IPS-18a (cell line): Measurements from ENCODE around the gene CAPN11.

ENCODE experiments used
- H3K27ac ChIP-seq: one replicate; pipeline ENCODE4 v1.5.1; 2013; ENCODE audit warnings: low read length
- H3K27me3 ChIP-seq: one replicate; pipeline ENCODE4 v1.6.1; 2013; ENCODE audit warnings: mild to moderate bottlenecking, low read length; ENCODE audit not compliant: control insufficient read depth, insufficient read depth
- H3K36me3 ChIP-seq: one replicate; pipeline ENCODE4 v1.6.1; 2013; ENCODE audit warnings: low read depth, low read length; ENCODE audit not compliant: control insufficient read depth
- H3K4me1 ChIP-seq: one replicate; pipeline ENCODE4 v1.6.1; 2013; ENCODE audit warnings: low read depth, low read length; ENCODE audit not compliant: control insufficient read depth
- H3K4me3 ChIP-seq: one replicate; pipeline ENCODE4 v1.5.1; 2013; ENCODE audit warnings: low read length
- H3K9ac ChIP-seq: one replicate; pipeline ENCODE4 v1.6.1; 2013; ENCODE audit warnings: mild to moderate bottlenecking, low read length, moderate library complexity
- H3K9me3 ChIP-seq: one replicate; pipeline ENCODE4 v1.6.1; 2013; ENCODE audit warnings: low read depth, low read length; ENCODE audit not compliant: control insufficient read depth

The CAPN11 gene

DNA sequence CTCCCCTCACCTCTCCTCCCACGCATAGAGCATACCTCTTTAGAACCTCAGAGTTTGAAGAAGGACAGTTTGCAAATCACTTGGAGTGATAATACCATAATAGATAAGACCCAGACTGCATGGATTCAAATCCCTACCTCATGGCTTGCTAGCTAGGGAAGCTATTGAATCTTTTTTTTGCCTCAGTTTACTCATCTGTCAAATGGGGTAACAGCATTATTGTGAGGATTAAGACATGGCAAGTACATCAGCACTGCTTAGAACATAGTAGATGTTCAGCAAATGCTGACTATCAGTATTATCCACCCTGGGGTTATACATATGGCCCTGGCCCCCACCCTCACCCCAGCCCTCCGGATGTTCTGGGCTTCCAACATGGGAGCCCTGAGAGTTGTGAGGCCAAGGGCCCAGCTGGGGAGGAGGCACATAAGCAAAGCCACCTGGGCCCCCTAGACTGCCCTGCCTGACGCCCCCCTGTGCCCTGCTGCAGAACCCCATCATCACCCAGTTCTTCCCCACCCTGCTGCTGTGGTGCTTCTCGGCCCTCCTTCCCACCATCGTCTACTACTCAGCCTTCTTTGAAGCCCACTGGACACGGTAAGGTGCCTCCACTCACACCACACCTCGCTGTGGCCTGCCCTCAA lies 9.1 kb upstream of the CAPN11 start:
- Histone ChIP-seq H3K9me3 (no peaks in the 10 kb centered on the region), H3K9ac (no peak overlapping the region), H3K36me3 (peaks cover 42% of the 10 kb centered on the region), H3K27ac (no peak overlapping the region), H3K4me3 (no peak overlapping the region), H3K27me3 (no peaks in the 10 kb centered on the region), H3K4me1 (no peaks in the 10 kb centered on the region)

DNA sequence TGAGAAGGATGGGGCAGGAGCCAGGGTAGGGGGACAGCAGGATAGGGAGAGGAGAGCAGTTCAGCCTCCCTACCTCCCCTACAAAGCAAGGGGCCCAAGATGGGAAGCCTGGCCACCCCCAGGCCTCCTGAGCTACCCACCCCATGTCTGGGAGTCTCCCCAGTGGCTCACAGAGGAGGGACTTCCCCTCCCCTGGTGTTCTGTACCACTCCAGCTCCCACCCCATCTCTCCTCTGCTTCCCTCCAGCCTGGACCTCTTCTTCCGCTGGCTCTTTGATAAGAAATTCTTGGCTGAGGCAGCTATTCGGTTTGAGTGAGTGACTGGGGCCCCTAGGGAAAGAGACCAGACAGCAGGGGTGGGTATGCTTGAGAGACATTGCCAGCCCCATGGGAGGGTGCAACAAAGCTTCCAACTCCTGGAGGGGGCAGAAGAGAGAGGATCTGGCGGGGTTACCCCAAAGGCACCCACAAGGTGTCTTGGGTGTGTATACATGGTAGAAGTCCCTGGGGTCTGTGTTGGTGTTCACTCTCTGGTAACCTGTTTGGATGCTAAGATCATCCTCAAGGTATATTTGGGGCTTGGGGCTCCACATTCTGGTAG lies 8.2 kb upstream of the CAPN11 start:
- Histone ChIP-seq H3K36me3 (peaks cover 42% of the 10 kb centered on the region), H3K4me1 (no peaks in the 10 kb centered on the region), H3K4me3 (no peak overlapping the region), H3K9ac (no peak overlapping the region), H3K27me3 (no peaks in the 10 kb centered on the region), H3K27ac (no peak overlapping the region), H3K9me3 (no peaks in the 10 kb centered on the region)

DNA sequence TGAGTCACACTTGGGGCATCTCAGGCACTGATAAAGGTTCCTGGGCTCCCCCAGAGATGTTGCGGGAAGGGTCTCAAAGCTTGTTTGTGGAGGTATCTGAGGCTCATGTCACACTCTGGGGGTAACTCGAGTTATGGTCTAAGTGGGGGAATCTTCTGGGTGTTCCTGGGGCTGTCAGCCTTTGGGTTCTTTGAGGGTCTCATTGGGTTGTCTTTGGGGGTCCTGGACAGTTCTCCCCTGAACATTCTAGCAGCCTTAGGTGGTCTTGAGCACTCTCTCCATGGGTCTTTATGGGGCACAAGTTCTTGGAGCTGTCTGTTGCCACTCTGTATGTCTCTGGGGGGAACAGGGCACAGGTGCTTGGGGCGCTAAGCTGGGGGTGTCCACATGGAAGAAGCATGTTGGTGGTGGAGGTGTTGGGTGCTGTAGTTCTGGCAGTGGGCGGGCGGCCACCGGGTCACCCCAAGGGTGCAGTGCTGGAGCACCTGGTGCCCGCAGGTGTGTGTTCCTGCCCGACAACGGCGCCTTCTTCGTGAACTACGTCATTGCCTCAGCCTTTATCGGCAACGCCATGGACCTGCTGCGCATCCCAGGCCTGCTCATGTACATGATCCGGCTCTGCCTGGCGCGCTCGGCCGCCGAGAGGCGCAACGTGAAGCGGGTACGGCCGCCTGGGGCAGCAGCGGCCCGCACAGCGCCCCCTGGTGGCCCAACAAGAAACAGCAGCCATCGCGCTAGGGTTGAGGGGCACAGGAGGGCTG lies 7.1 kb upstream of the CAPN11 start:
- Histone ChIP-seq H3K4me1 (peaks cover 4% of the 10 kb centered on the region), H3K9ac (no peak overlapping the region), H3K27ac (no peak overlapping the region), H3K36me3 (peaks cover 35% of the 10 kb centered on the region), H3K27me3 (no peaks in the 10 kb centered on the region), H3K4me3 (no peak overlapping the region), H3K9me3 (no peaks in the 10 kb centered on the region)

DNA sequence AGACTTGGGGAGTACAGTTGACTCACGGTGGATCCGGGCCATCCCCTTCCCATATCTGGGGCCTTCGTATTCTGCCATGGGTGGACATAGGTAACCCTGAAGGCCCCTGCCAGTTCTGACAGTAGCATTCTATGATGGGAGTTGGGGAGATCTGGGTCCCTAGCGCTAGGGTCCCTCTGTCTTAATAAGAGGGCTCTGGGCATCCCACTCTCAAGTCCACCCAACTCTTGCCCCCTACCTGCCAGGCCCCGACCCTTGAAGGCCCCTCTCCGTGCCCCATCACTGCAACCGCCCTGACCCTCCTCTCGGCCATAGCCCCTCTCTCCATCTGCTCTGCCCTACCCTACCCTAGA lies 6.5 kb upstream of the CAPN11 start:
- Histone ChIP-seq H3K9ac (no peak overlapping the region), H3K27ac (no peak overlapping the region), H3K27me3 (no peaks in the 10 kb centered on the region), H3K4me3 (no peak overlapping the region), H3K36me3 (peaks cover 30% of the 10 kb centered on the region), H3K4me1 (peaks cover 10% of the 10 kb centered on the region), H3K9me3 (no peaks in the 10 kb centered on the region)

DNA sequence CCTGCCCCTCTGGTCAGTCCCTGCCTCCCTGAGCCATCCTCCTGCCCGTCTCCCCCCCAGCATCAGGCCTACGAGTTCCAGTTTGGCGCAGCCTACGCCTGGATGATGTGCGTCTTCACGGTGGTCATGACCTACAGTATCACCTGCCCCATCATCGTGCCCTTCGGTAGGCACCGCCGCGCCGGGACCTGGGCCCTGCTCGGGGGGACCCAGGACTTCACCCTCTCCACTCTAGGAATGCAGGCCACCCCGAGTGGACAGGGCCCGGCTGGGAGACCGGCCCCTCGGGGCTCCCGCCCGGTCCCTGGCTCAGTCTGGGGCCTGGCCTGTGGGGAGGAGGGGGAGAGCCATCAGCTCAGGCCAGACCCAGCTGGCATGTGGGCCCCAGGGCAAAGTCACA lies 6.1 kb upstream of the CAPN11 start:
- H3K4me3 ChIP-seq = no peak overlapping the region
- H3K36me3 ChIP-seq = peaks cover 28% of the 10 kb centered on the region
- no peak overlapping the region for H3K27ac ChIP-seq
- H3K4me1 ChIP-seq = peaks cover 11% of the 10 kb centered on the region
- no peak overlapping the region for H3K9ac ChIP-seq
- no peaks in the 10 kb centered on the region for H3K27me3 ChIP-seq
- H3K9me3 ChIP-seq = no peaks in the 10 kb centered on the region

DNA sequence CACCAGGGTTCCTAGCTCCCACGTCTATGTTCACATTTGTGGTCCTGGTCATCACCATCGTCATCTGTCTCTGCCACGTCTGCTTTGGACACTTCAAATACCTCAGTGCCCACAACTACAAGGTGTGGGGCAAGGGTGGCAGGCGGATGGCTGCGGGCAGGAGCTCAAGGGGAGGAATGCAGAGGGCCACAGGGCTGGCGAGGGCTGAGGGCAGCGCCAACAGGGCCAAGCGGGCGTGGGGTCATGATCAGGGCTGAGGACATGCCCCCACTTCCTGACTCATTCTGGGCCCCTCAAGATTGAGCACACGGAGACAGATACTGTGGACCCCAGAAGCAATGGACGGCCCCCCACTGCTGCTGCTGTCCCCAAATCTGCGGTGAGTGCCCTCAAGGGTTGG lies 4.6 kb upstream of the CAPN11 start:
- Histone ChIP-seq H3K27me3 (no peaks in the 10 kb centered on the region), H3K9me3 (no peaks in the 10 kb centered on the region), H3K27ac (no peak overlapping the region), H3K4me1 (peaks cover 11% of the 10 kb centered on the region), H3K4me3 (no peak overlapping the region), H3K9ac (no peak overlapping the region), H3K36me3 (peaks cover 12% of the 10 kb centered on the region)

DNA sequence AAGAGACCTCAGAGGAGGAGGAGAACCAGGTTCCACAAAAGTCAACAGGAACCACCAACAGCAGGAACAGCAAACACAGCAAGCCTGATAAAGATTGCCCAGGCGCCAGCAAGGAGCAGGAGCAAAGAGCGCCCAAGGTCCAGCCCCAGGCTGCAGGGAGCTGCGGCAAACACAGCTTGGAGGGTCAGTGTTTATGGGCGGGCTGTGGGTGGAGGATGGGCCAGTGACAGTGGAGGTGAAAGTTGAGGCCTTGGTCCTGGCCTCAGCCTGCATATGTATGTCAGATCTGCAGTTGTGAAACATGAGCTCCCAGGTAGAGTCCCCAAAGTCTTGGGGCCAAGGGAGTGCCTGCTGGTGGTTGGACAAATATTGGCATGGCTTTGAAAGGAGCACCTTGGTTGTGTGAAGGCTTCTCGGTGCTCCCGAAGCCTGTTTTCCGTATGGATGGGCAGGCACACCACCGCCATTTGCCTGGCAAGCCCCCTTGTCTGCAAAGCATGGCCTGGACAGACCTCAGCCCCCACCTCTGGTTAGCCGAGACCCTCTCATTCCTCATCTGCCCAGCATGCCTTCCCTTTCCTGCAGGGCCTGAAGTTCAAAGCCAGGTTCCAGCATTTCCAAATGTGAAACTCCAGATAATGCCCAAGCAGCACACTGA lies 2.0 kb upstream of the CAPN11 start:
- no peaks in the 10 kb centered on the region for H3K9me3 ChIP-seq
- peaks cover 11% of the 10 kb centered on the region for H3K4me1 ChIP-seq
- no peak overlapping the region for H3K4me3 ChIP-seq
- no peak overlapping the region for H3K9ac ChIP-seq
- no peak overlapping the region for H3K27ac ChIP-seq
- no peaks in the 10 kb centered on the region for H3K27me3 ChIP-seq
- no peaks in the 10 kb centered on the region for H3K36me3 ChIP-seq

DNA sequence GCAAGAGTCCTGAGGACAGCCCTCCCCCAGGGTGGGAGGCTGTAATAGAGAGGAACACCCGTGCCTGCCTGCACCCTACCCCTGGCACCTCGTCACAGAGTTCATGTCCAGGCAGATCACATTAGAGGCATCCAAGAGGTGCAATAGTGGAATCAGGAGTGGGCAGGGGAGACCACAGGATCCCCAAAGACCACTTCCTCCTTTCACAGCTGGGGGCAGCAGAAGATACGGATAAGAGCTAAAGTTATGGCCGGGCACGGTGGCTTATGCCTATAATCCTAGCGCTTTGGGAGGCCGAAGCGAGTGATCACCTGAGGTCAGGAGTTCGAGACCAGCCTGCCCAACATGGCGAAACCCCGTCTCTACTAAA lies 1.5 kb upstream of the CAPN11 start:
- no peaks in the 10 kb centered on the region for H3K27me3 ChIP-seq
- peaks cover 11% of the 10 kb centered on the region for H3K4me1 ChIP-seq
- no peak overlapping the region for H3K9ac ChIP-seq
- H3K9me3 ChIP-seq = no peaks in the 10 kb centered on the region
- H3K27ac ChIP-seq = no peak overlapping the region
- no peaks in the 10 kb centered on the region for H3K36me3 ChIP-seq
- H3K4me3 ChIP-seq = no peak overlapping the region

DNA sequence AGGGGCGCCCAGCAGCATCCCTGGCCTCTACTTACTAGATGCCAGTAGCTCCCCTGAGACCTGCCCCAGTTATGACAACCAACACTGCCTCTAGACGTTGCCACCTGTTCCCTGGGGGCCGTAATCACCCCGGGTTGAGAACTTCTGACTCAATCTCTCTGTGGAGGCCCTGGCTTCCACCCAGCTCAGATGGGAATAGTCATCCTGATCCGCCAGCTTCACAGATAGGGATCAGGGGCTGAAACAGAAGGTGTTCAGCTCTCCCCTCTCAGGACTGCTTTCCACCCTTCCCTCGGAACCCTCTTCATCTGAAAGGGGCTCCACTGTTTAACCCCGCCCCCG lies 3.3 kb downstream of the CAPN11 start:
- no peaks in the 10 kb centered on the region for H3K27me3 ChIP-seq
- no peak overlapping the region for H3K4me3 ChIP-seq
- peaks cover 7% of the 10 kb centered on the region for H3K4me1 ChIP-seq
- no peak overlapping the region for H3K9ac ChIP-seq
- no peak overlapping the region for H3K27ac ChIP-seq
- no peaks in the 10 kb centered on the region for H3K9me3 ChIP-seq
- H3K36me3 ChIP-seq = no peaks in the 10 kb centered on the region

DNA sequence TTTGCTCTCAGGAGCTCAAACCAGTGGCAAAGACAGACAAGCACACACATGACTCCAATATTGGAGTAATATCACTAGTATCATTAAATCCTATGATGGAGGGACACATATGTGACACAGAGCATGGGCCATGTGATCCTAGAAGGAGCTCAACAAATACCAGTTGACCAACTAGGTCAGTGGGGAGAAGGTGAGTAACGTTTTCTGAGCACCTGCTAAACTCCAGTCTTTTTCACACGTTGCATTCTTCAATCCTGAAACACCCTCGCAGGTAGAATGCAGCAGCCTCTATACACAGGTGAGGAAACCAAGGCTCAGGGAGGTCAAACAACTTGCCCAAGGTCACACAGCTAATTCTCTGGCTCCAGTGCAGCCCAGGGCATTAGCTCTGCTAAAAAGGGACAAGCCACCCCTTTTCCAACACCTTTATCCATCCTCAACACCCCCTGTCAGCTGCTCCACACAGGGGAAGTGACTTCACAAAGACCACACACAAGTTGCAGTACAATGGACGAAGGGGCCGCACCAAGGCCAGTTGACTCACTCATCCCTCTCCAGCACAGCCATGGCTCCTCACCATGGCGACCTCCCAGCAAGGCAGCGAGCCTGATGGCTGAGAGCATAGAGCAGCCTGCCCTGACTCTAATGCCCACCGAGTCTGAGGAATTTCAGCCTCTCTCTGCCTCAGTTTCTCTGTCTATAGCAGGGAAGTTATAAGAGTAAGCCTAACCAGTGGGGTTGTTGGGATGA lies 4.4 kb downstream of the CAPN11 start:
- Histone ChIP-seq H3K4me3 (no peak overlapping the region), H3K36me3 (no peaks in the 10 kb centered on the region), H3K4me1 (peaks cover 5% of the 10 kb centered on the region), H3K27me3 (no peaks in the 10 kb centered on the region), H3K27ac (no peak overlapping the region), H3K9me3 (no peaks in the 10 kb centered on the region), H3K9ac (no peak overlapping the region)

DNA sequence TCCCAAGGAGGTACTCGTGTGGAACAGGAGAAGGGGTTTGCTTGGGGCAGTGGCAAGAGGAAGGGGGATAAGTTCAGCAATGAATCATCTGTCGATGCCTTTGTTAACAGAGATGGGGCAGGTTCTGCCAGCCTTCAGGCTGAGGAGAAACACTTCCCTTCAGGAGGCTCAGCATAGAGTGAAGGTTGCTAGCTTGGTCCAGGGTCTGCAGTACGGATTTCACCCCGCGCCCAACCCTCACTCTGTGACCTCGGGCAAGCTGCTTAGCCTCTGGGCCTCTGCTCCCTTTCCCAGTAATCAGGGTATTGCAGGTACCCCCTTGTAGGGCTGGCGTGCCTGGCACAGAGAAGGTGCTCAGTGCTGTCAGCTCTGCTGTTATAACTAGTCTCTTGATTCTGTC lies 7.5 kb downstream of the CAPN11 start:
- Histone ChIP-seq H3K4me1 (peaks cover 5% of the 10 kb centered on the region), H3K4me3 (no peak overlapping the region), H3K9me3 (no peaks in the 10 kb centered on the region), H3K27ac (no peak overlapping the region), H3K27me3 (no peaks in the 10 kb centered on the region), H3K9ac (no peak overlapping the region), H3K36me3 (no peaks in the 10 kb centered on the region)
